ENCODE results near the gene LRRN3. TPM values are rescaled to one million over a fixed set of nuclear protein-coding genes. Genes with fewer than 3 reads are reported as not detected.

The LRRN3 gene
- total and polyA plus RNA-seq, 10 of the 15 experiments (the other 5 are each of a cell fraction or from before 2014, with no cell fraction given): 0.02 to 0.24 (median 0.11) TPM; not detected in 3

DNA sequence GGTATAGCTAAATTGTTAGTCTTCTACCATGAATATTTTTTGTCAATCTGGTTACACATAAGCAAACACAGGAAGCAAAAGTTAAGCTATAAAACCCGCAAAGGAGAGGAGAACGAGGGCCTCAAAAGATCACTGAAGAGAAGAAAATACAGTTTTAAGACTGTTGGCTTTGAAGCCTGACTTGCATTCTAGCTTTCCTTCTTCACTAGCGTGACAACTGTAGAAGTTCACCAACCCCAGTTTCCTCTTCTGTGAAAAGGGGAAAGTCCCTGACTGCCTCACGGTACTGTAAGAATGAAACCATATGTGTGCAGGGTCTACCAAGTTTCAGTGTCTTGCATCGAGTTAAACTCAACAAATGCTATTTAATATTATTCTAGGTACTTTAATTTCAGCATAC is 7.5 kb upstream of the LRRN3 start (continued):
- no peak for TF ChIP-seq MYB (IDR thresholded peaks at IDR 0.05; ENCODE audit: borderline replicate concordance, low read depth, low read length)
- no peak for TF ChIP-seq ELK1 (IDR thresholded peaks at IDR 0.05; ENCODE audit: low read depth, low read length)
- TF ChIP-seq ZBTB33 (IDR thresholded peaks at IDR 0.05): no peak
- peak; percentile 84 for TF ChIP-seq MEF2A (IDR thresholded peaks at IDR 0.05; ENCODE audit: insufficient read depth, low read depth, low read length)
- TF ChIP-seq MXI1 (IDR thresholded peaks at IDR 0.05; ENCODE audit: low read depth, low read length): no peak
- no peak for TF ChIP-seq ZZZ3 (IDR thresholded peaks at IDR 0.05; ENCODE audit: control insufficient read depth, insufficient read length, low read depth)
- TF ChIP-seq, protein P1, sequence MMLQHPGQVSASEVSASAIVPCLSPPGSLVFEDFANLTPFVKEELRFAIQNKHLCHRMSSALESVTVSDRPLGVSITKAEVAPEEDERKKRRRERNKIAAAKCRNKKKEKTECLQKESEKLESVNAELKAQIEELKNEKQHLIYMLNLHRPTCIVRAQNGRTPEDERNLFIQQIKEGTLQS (IDR thresholded peaks at IDR 0.05; ENCODE audit: borderline replicate concordance, extremely low read depth, low read depth, low read length): no peak
- no peak for TF ChIP-seq TARDBP (IDR thresholded peaks at IDR 0.05; ENCODE audit: borderline replicate concordance)
- TF ChIP-seq BCL3 (IDR thresholded peaks at IDR 0.05; ENCODE audit: borderline replicate concordance, insufficient read depth, low read depth, low read length, poor library complexity, severe bottlenecking): peak; percentile 97
- TF ChIP-seq NRF1 (conservative IDR thresholded peaks at IDR 0.05; ENCODE audit: low read depth, low read length): no peak
- TF ChIP-seq NR2C2 (IDR thresholded peaks at IDR 0.05; ENCODE audit: borderline replicate concordance, control insufficient read depth, insufficient read length, low read depth): no peak
- peak; percentile 71 for TF ChIP-seq EED (IDR thresholded peaks at IDR 0.05; ENCODE audit: low read depth)
- 0 out of 2 replicates have a peak, but pooled peaks have one; percentile 67 for TF ChIP-seq BMI1 (IDR thresholded peaks at IDR 0.05; ENCODE audit: borderline replicate concordance)
- TF ChIP-seq CHD1 (IDR thresholded peaks at IDR 0.05; ENCODE audit: low read depth, low read length): no peak
- peak; percentile 99 for TF ChIP-seq FOXM1 (IDR thresholded peaks at IDR 0.05; ENCODE audit: low read depth, low read length)
- TF ChIP-seq HDGF (IDR thresholded peaks at IDR 0.05): no peak
- TF ChIP-seq, protein P2, sequence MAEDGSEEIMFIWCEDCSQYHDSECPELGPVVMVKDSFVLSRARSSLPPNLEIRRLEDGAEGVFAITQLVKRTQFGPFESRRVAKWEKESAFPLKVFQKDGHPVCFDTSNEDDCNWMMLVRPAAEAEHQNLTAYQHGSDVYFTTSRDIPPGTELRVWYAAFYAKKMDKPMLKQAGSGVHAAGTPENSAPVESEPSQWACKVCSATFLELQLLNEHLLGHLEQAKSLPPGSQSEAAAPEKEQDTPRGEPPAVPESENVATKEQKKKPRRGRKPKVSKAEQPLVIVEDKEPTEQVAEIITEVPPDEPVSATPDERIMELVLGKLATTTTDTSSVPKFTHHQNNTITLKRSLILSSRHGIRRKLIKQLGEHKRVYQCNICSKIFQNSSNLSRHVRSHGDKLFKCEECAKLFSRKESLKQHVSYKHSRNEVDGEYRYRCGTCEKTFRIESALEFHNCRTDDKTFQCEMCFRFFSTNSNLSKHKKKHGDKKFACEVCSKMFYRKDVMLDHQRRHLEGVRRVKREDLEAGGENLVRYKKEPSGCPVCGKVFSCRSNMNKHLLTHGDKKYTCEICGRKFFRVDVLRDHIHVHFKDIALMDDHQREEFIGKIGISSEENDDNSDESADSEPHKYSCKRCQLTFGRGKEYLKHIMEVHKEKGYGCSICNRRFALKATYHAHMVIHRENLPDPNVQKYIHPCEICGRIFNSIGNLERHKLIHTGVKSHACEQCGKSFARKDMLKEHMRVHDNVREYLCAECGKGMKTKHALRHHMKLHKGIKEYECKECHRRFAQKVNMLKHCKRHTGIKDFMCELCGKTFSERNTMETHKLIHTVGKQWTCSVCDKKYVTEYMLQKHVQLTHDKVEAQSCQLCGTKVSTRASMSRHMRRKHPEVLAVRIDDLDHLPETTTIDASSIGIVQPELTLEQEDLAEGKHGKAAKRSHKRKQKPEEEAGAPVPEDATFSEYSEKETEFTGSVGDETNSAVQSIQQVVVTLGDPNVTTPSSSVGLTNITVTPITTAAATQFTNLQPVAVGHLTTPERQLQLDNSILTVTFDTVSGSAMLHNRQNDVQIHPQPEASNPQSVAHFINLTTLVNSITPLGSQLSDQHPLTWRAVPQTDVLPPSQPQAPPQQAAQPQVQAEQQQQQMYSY (CRISPR knock-in tag; IDR thresholded peaks at IDR 0.05): no peak
- no peak for TF ChIP-seq POLR2AphosphoS5 (IDR thresholded peaks at IDR 0.05; ENCODE audit: low read length)
- TF ChIP-seq MAX (IDR thresholded peaks at IDR 0.05; ENCODE audit: low read depth, low read length): no peak

Data from GM12878 (cell line).